GM12878 (cell line): Measurements from ENCODE around the gene PRKN. TPM values are rescaled to one million over a fixed set of nuclear protein-coding genes. Genes with fewer than 3 reads are reported as not detected.

ENCODE experiments used
- ATAC-seq: fragments of 200-7000 bp; cut with Tn5 transposase; 3 replicates; pipeline ENCODE4 v1.9.1; 2020; ENCODE audit warnings: mild to moderate bottlenecking, moderate library complexity
- BruUV-seq: library from RNA; stranded (reverse); fragments of 400-500 nt; replicated peaks from 2 replicates; lab custom pipeline; 2021; lab: Mats Ljungman, UMichigan
- CTCF ChIA-PET: fragments of 300-600 bp; sonication (Branson Sonifier 250); formaldehyde crosslinking; extraction: SDS; loops from one replicate; lab custom pipeline; 2021; ENCODE audit warnings: inconsistent platforms; lab: Yijun Ruan, JAX
- POLR2A ChIA-PET: fragments of 350-600 bp; formaldehyde crosslinking; extraction: SDS; loops from one replicate; lab custom pipeline; 2021; ENCODE audit warnings: inconsistent platforms; lab: Charles Lee
- RAD21 ChIA-PET: fragments of 300-600 bp; sonication (Branson Sonifier 250); formaldehyde crosslinking; loops from one replicate; lab custom pipeline; 2023; ENCODE audit warnings: antibody characterized with exemption; ENCODE audit not compliant: unreplicated experiment; lab: Charles Lee
- SMC1A ChIA-PET: fragments of 300-600 bp; sonication (Branson Sonifier 250); formaldehyde crosslinking; loops from one replicate; lab custom pipeline; 2023; ENCODE audit not compliant: unreplicated experiment, uncharacterized antibody; lab: Charles Lee
- DNase-seq: peaks from one replicate; pipeline ENCODE4 v3.0.0-alpha.2; 2011; ENCODE audit warnings: low read depth, low spot score
- FAIRE-seq: peaks from 3 replicates; lab custom pipeline; 2011; peaks lifted over from hg19 to GRCh38; lab: Jason Lieb, UNC
- H2AFZ ChIP-seq: 2 replicates; pipeline ENCODE4 v1.6.0; 2011; ENCODE audit warnings: low read depth, low read length, control low read depth; ENCODE audit not compliant: control insufficient read depth
- H3K27ac ChIP-seq: 2 replicates; pipeline ENCODE4 v1.5.1; 2011; ENCODE audit warnings: control low read depth; ENCODE audit not compliant: control insufficient read depth, insufficient read depth
- H3K27me3 ChIP-seq, 2 experiments: replicated peaks in 1 of 2; 2 replicates each; pipeline versions ENCODE4 v1.6.0 to v1.6.1; 2011; ENCODE audit warnings: low read length in 1 of 2; ENCODE audit not compliant: control insufficient read depth in 2 of 2, insufficient read depth in 2 of 2
- H3K36me3 ChIP-seq, 2 experiments: 2 replicates each; pipeline ENCODE4 v1.5.1; 2011; ENCODE audit warnings: low read length in 1 of 2; ENCODE audit not compliant: control insufficient read depth in 2 of 2, insufficient read depth in 2 of 2
- H3K4me1 ChIP-seq: 2 replicates; pipeline ENCODE4 v1.6.1; 2011; ENCODE audit warnings: mild to moderate bottlenecking, low read length, moderate library complexity, mixed read lengths; ENCODE audit not compliant: control insufficient read depth, insufficient read depth
- H3K4me2 ChIP-seq: 2 replicates; pipeline ENCODE4 v1.6.0; 2011; ENCODE audit warnings: control low read depth; ENCODE audit not compliant: control insufficient read depth, insufficient read depth
- H3K4me3 ChIP-seq: fragments of 200-600 bp; sonication (generic); 2 replicates; pipeline ENCODE4 v1.5.1; 2016
- H3K79me2 ChIP-seq: 2 replicates; pipeline ENCODE4 v1.6.0; 2011; ENCODE audit warnings: low read length; ENCODE audit not compliant: control insufficient read depth, insufficient read depth
- H3K9ac ChIP-seq: 2 replicates; pipeline ENCODE4 v1.8.0; 2011; ENCODE audit warnings: low read length, control low read depth, mixed read lengths; ENCODE audit not compliant: control insufficient read depth, insufficient read depth
- H3K9me3 ChIP-seq: replicated peaks from 3 replicates; pipeline ENCODE4 v1.5.1; 2011; ENCODE audit warnings: mild to moderate bottlenecking, low read length; ENCODE audit not compliant: control insufficient read depth, insufficient read depth
- H4K20me1 ChIP-seq: 2 replicates; pipeline ENCODE4 v1.6.0; 2011; ENCODE audit not compliant: control insufficient read depth, insufficient read depth
- EZH2 ChIP-seq: IDR thresholded peaks from 2 replicates; pipeline ENCODE4 v1.6.1; 2012; ENCODE audit warnings: low read depth, mild to moderate bottlenecking, control low read depth, inconsistent platforms, low read length, borderline replicate concordance; ENCODE audit not compliant: control insufficient read depth
- FOXK2 ChIP-seq: fragments of 450-650 bp; IDR thresholded peaks from 2 replicates; pipeline ENCODE4 v1.6.1; 2017; ENCODE audit warnings: mild to moderate bottlenecking, moderate library complexity
- NFYB ChIP-seq: IDR thresholded peaks from 2 replicates; pipeline ENCODE4 v1.6.1; 2011; ENCODE audit warnings: low read depth, mild to moderate bottlenecking, low read length, improper control_type of control experiment, moderate library complexity; ENCODE audit not compliant: insufficient read depth
- RAD51 ChIP-seq: fragments of 450-650 bp; IDR thresholded peaks from 2 replicates; pipeline ENCODE4 v1.6.1; 2016; ENCODE audit warnings: moderate library complexity, mild to moderate bottlenecking, inconsistent platforms
- RCOR1 ChIP-seq: conservative IDR thresholded peaks from 2 replicates; pipeline ENCODE4 v1.6.1; 2012; ENCODE audit warnings: low read depth, low read length, improper control_type of control experiment
- SP1 ChIP-seq: IDR thresholded peaks from one replicate; pipeline ENCODE4 v1.6.1; 2011; ENCODE audit warnings: low read depth, low read length
- SPI1 ChIP-seq: IDR thresholded peaks from 2 replicates; pipeline ENCODE4 v1.6.1; 2011; ENCODE audit warnings: low read depth, mild to moderate bottlenecking, low read length, moderate library complexity, borderline replicate concordance; ENCODE audit not compliant: insufficient read depth
- SREBF1 ChIP-seq: IDR thresholded peaks from 2 replicates; pipeline ENCODE4 v1.6.1; 2012; ENCODE audit warnings: mild to moderate bottlenecking, low read length
- TARDBP ChIP-seq: IDR thresholded peaks from 2 replicates; pipeline ENCODE4 v1.6.1; 2016; ENCODE audit warnings: borderline replicate concordance
- ZNF207 ChIP-seq: fragments of 450-650 bp; IDR thresholded peaks from 2 replicates; pipeline ENCODE4 v1.6.1; 2014; ENCODE audit warnings: antibody characterized with exemption, mild to moderate bottlenecking, borderline replicate concordance
- ZNF274 ChIP-seq: IDR thresholded peaks from one replicate; pipeline ENCODE4 v1.8.0; 2011; ENCODE audit not compliant: insufficient read length, insufficient read depth
- WGBS: methylation state at CpG from one replicate; pipeline ENCODE4 v1.1.6; 2016; ENCODE audit warnings: low lambda C conversion rate; ENCODE audit not compliant: insufficient replicate concordance, insufficient coverage; ENCODE audit errors: missing lambda C conversion rate; 5-methylcytosine and 5-hydroxymethylcytosine counted together
- in situ Hi-C: fragments of 300-500 bp; cut with MboI; formaldehyde crosslinking; loops from 9 replicates; pipeline ENCODE4 v1.14.3; 2018; ENCODE audit warnings: mixed read lengths
- intact Hi-C: fragments of 100-400 bp; cut with micrococcal nuclease; formaldehyde crosslinking; loops from one replicate; pipeline ENCODE4 v1.14.2; 2022; ENCODE audit not compliant: unreplicated experiment
- polyA plus RNA-seq, 11 experiments: library from polyadenylated mRNA; depleted of rRNA in 4 of 11; unstranded in 6 of 11; stranded (reverse) in 5 of 11; fragments of >200 nt; fragmentation: Nextera tagmentation in 4 of 11; fragmentation: Illumina TruSeq in 1 of 11; extraction: Ambion mirVana in 4 of 11; extraction: Trizol in 1 of 11; gene quantifications; 1 replicate in 1 of 11; 2 replicates in 10 of 11; pipeline versions ENCODE4 v1.2.1 to v1.2.3, GENCODE V29; 2011 to 2016; ENCODE audit warnings: inconsistent platforms in 2 of 11, missing spikeins in 2 of 11, low read depth in 1 of 11
- total RNA-seq, 4 experiments: library from RNA; depleted of rRNA in 3 of 4; stranded (reverse); fragments of >200 nt in 3 of 4; fragmentation: Illumina TruSeq in 1 of 4; extraction: Trizol in 1 of 4; gene quantifications; 2 replicates each; pipeline versions ENCODE4 v1.2.1 to v1.2.3, GENCODE V29; 2013 to 2021

Gene PRKN
- total and polyA plus RNA-seq, 10 of the 15 experiments (the other 5 are each of a cell fraction or from before 2014, with no cell fraction given) = 0.06 to 0.09 TPM; not detected in 8

- Histone ChIP-seq H3K4me1 (no peaks in the 10 kb centered on the region), H2AFZ (no peak overlapping the region), H3K9me3 (no peaks in the 10 kb centered on the region), H3K79me2 (no peaks in the 10 kb centered on the region), H3K4me2 (no peak overlapping the region), H4K20me1 (no peaks in the 10 kb centered on the region), H3K27me3 (no peaks in the 10 kb centered on the region), H3K4me3 (no peak overlapping the region), H3K36me3 (no peaks in the 10 kb centered on the region), H3K9ac (no peak overlapping the region), H3K27ac (no peak overlapping the region)
- in situ Hi-C loops = no loop called here
- intact Hi-C loops = no loop called here
- no peak for FAIRE-seq
- SMC1A ChIA-PET = no interaction called here
- no peak for DNase-seq
- POLR2A ChIA-PET = no interaction called here
- CTCF ChIA-PET = interaction anchor here (3.0 kb wide), 1 partner anchor 21 kb away, joined by 16 read pairs; no protein-coding TSS in a partner anchor
- 67% methylated on average over 12 of the region's 12 CpGs for WGBS
- ATAC-seq = no peak
- RAD21 ChIA-PET = no interaction called here
- TF ChIP-seq EZH2 = no peak
- TF ChIP-seq TARDBP = no peak
- TF ChIP-seq RCOR1 = no peak
- no peak for TF ChIP-seq ZNF274
- TF ChIP-seq RAD51 = no peak
- no peak for TF ChIP-seq ZNF207
- TF ChIP-seq SPI1 = no peak
- no peak for TF ChIP-seq SP1
- no peak for TF ChIP-seq SREBF1
- TF ChIP-seq FOXK2 = no peak
- no peak for TF ChIP-seq NFYB
- no TSS peak for BruUV-seq
Measured at GRCh38 chr6:161439093-161439492, 1288.5 kb downstream of the PRKN start.
